HEK293 (cell line): Measurements from ENCODE around the gene TMEM79.

ENCODE experiments used
- BCL6B ChIP-seq: fragments of 450-650 bp; formaldehyde crosslinking; IDR thresholded peaks from 2 replicates; pipeline ENCODE4 v1.5.1; 2017; ENCODE audit warnings: missing biosample characterization, missing genetic modification characterization
- CTCF ChIP-seq: fragments of 450-650 bp; formaldehyde crosslinking; IDR thresholded peaks from 2 replicates; pipeline ENCODE4 v1.5.1; 2016; ENCODE audit warnings: missing biosample characterization, missing genetic modification characterization
- GLI4 ChIP-seq: fragments of 450-650 bp; formaldehyde crosslinking; IDR thresholded peaks from 2 replicates; pipeline ENCODE4 v1.5.1; 2016; ENCODE audit warnings: missing biosample characterization, missing genetic modification characterization
- GLIS1 ChIP-seq: fragments of 450-650 bp; formaldehyde crosslinking; IDR thresholded peaks from 2 replicates; pipeline ENCODE4 v1.5.1; 2016; ENCODE audit warnings: missing biosample characterization, missing genetic modification characterization
- HOXD13 ChIP-seq: sonication (generic); formaldehyde crosslinking; IDR thresholded peaks from 2 replicates; pipeline ENCODE4 v1.8.0; 2022; ENCODE audit warnings: missing genetic modification reagents, borderline replicate concordance
- ZNF221 ChIP-seq: fragments of 450-650 bp; formaldehyde crosslinking; IDR thresholded peaks from 2 replicates; pipeline ENCODE4 v1.5.1; 2017; ENCODE audit warnings: missing biosample characterization, missing genetic modification characterization, borderline replicate concordance
- ZNF280C ChIP-seq: fragments of 450-650 bp; formaldehyde crosslinking; IDR thresholded peaks from 2 replicates; pipeline ENCODE4 v1.5.1; 2016; ENCODE audit warnings: missing biosample characterization, missing genetic modification characterization
- ZNF501 ChIP-seq: fragments of 450-650 bp; formaldehyde crosslinking; IDR thresholded peaks from 2 replicates; pipeline ENCODE4 v1.5.1; 2016; ENCODE audit warnings: missing biosample characterization, missing genetic modification characterization
- ZNF792 ChIP-seq: fragments of 450-650 bp; formaldehyde crosslinking; IDR thresholded peaks from 2 replicates; pipeline ENCODE4 v1.5.1; 2016; ENCODE audit warnings: missing biosample characterization, missing genetic modification characterization

GRCh38 chr1:156270314-156270713 is 13.8 kb upstream of the TMEM79 start:
- no peak for TF ChIP-seq ZNF280C (tag by site-specific recombination)
- no peak for TF ChIP-seq CTCF
- no peak for TF ChIP-seq HOXD13
- no peak for TF ChIP-seq ZNF792
- TF ChIP-seq GLI4, result no peak
- TF ChIP-seq GLIS1 (tag by site-specific recombination), result no peak
- TF ChIP-seq ZNF221 (tag by site-specific recombination), result no peak
- TF ChIP-seq BCL6B (tag by site-specific recombination), result no peak
- no peak for TF ChIP-seq ZNF501 (tag by site-specific recombination)
